Lower leg skin (tissue), 3 donors: ENCODE data around the gene C1orf159.

Source experiments
- POLR2A ChIP-seq, 2 donors: fragments of 450-650 bp; IDR thresholded peaks; one replicate each; pipeline ENCODE4 v1.6.1; 2016 to 2017; ENCODE audit warnings: antibody characterized with exemption in 2 of 2, mild to moderate bottlenecking in 1 of 2, moderate library complexity in 1 of 2
- TF ChIP-seq, protein P1 (sequence below), 3 donors: fragments of 450-650 bp; IDR thresholded peaks; one replicate each; pipeline ENCODE4 v1.5.1; 2016; ENCODE audit warnings: antibody characterized with exemption in 3 of 3, mild to moderate bottlenecking in 3 of 3, moderate library complexity in 2 of 3

DNA sequence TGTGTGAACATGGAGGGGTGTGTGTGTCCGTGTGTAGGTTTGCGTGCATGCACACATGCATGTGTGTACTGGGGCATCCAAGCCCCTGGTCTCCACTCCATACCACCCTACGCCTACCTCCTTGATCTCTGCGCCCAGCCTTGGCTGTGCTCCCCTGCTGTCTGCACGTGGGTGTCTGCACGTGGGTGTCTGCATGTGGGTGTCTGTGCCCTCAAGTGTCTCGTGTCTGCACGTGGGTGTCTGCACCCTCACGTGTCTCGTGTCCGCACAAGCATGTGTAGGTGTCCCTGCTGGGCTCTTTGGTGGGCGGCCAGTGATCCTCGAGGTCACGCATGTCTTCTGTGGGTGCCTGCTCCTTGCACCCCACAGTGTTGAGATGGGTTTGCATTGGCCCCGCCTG, 62.9 kb downstream of the C1orf159 start:
- no peak for TF ChIP-seq POLR2A (IDR thresholded peaks at IDR 0.05)
- TF ChIP-seq, protein P1, sequence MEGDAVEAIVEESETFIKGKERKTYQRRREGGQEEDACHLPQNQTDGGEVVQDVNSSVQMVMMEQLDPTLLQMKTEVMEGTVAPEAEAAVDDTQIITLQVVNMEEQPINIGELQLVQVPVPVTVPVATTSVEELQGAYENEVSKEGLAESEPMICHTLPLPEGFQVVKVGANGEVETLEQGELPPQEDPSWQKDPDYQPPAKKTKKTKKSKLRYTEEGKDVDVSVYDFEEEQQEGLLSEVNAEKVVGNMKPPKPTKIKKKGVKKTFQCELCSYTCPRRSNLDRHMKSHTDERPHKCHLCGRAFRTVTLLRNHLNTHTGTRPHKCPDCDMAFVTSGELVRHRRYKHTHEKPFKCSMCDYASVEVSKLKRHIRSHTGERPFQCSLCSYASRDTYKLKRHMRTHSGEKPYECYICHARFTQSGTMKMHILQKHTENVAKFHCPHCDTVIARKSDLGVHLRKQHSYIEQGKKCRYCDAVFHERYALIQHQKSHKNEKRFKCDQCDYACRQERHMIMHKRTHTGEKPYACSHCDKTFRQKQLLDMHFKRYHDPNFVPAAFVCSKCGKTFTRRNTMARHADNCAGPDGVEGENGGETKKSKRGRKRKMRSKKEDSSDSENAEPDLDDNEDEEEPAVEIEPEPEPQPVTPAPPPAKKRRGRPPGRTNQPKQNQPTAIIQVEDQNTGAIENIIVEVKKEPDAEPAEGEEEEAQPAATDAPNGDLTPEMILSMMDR (IDR thresholded peaks at IDR 0.05) = no peak
